Measurements from ENCODE around the gene PLCD4.

PLCD4 gene

DNA sequence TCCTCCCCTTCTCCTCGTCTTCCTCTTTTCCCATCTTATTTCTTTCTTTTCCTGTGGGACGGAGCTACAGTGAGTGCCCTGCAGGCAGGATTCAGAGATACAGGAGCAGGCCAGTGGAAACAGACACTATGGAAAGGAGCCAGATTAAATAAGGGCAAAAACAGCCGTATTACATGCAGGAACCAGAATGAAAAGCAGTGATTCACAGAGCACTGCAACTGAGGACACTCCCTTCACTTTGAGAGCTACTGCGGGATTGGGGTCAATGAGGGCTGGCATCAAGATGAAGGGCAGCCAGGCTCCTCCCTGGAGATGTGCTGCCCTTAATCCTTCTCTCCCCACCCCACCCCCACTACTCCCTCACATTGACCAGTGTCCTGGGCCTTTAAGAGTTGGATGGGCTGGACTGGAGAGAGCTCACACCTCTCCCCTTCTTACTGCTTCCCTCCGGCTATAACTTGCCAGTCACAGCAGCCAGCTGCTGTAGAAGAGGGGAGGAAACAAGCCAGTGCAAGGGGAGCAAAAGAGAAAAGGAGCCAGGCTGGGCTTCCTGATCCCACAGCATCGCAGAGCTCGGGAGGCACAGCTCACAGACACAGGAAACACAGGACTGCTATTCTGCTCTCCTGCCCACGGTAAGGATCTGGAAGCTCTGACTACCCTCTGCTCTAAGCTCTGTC lies at the start of gene PLCD4:
PLCD4 (plus strand) TSS at position 464 of the 680 bp plus-strand sequence. CDS start 7,841 bp downstream, outside the sequence.
- DNase-seq, result no peak

DNA sequence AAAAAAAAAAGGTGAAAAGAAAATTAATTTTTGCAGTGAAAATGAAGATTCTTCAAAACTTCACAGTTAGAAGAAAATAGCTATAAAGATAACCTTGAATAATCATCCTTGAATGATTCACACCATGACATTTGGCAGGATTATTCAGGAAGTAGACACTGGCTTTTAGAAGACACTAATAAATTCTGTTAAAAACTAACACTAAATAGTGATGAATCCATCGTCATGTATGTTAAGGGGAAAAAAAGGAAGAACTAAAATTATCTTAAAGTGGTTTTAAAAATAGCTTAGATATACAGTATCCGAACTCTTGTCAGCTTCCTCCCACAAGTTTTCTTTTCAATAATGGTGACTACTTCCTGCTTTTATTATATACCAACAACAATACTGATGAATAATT lies 49.8 kb upstream of the PLCD4 start:
- DNase-seq, result peak; percentile 11 to 14

DNA sequence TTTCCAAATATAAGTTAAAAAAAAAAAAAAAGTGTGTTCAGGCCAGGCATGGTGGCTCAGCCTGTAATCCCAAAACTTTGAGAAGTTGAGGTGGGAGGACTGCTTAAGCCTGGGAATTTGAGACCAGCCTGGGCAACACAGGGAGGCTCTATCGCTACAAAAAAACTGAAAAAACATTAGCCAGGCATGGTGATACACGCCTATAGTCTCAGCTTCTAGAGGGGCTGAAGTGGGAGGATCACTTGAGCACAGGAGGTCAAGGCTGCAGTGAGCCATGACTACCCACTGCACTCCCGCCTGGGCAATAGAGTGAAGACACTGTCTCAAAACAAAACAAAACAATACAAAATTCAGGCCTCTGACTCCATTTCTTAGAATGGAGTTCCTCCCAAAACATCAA lies 48.7 kb upstream of the PLCD4 start:
- DNase-seq, result no peak

DNA sequence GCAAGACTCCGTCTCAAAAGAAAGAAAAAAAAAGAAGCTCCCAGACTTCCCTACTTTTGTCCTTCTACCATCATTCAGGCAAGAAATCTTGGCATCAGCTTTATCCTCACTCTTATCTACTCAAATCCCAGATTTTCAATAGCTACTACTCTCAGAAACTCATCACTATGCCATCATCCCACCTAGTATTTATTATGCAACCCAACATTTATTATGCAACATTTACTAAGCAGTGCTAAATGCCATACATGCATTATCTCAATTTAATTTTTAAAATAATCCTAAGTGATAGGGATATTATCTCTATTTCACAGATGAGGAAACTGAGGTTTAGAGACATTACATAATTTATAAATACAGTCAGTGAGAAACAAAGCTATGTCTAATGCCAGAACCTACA lies 43.6 kb upstream of the PLCD4 start:
- peak; percentile 7 to 8 for DNase-seq

DNA sequence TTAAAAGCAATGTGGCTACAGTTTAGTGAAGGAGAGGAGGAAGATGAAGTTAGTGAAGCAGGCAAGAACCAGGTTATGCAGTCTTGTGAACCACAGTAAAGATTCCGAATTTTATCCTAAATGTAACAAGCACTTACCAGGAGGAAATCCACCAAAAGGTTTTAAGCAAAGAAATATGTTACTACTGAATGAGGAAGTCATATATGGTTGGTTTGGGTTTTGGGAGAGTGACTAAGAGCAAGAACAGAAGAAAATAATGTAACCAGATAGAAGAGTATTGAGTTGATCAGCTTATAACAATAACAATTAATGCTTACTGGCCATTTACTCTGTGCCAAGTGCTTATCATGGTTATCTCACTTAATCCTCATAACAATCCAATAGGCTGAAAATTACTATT lies 41.4 kb upstream of the PLCD4 start:
- peak in 1 of 2 donors; percentile 4 for DNase-seq

DNA sequence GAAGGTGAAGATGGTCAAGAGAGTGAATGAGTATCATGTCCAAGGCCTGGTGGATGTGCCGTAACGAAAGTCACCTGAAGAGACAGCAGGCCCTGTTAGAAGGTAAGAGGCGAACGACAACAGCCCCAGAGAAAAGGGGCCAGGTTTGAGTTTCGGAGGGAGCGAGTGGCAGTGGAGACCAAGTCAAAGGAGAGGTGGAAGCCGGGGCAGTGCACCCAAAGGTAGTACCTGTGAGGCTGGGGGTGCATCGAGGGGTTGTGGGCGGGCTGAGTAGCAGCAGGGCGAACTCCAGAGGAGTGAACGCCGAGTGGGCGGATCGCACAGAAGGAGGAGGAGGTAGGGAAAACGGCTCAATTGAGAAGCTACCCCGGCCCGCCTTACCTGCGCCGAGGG lies 39.9 kb upstream of the PLCD4 start:
- no peak for DNase-seq

DNA sequence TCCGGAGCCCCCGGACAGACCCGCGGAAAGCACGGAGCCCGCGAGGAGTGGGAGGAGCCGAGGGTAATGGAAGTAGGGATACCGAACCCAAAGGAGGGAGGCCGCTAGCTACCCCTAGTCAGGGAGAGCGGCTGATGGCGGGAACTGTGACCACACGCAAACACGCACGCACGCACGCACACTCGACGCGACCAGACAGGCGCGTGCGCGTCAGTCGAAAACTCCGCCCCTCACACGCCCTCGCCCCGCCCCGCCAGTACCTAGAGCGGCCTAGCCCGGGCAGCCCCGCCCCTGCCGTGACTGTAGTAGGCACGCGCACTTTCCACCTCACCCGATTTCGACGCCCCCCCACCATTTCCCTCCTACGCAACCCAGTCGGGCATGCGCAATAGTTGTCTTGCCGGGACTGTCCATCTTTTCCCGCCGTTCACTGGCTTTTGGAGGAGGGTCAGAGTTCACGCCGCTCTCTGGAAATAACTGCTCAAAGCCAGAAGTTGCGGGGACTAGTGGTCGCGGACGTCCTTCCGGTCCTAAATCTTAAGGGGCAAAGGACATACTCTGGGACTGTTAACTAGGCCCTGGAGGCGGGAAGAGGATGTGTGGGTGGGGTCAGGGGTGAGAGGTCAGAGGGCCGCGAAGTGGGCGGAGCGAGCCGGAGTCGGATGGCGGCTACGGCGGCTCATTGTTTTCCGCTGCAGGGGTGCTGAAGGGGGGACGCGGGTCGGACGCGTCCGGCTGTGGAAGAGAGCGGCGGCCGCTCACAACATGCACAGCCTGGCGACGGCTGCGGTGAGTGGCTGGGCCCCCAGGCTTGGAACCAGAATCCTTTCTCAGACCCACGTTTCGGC lies 39.3 kb upstream of the PLCD4 start, which contains the start of the genes CNOT9 and USP37:
CNOT9 (plus strand) TSS at position 650 of the 848 bp plus-strand sequence; CDS start at position 766, 116 bp downstream.
USP37 (minus strand) TSS at position 162 of the 848 bp plus-strand sequence. CDS start 9,698 bp downstream, outside the sequence.
- DNase-seq, result peak; percentile 97 to 100

DNA sequence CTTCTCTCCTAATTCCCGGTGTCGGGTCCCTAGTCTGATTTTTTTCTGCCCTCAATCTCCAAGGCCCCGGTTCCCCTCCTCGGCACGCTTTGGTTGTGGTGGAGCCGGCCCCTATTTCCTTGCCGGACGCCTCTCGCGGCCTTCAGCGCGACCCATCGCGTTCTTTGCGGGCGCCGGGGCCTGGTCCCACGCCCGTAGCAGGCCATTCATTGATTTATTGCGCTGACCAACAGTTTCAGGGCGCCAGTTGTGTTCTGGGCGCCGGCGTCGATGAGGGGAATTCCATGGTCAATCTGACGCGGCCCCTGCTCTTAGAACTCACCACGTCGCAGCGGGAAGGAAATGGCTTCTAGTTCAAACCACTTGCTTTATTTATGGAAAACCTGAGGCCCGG lies 38.7 kb upstream of the PLCD4 start:
- peak; percentile 74 to 77 for DNase-seq

DNA sequence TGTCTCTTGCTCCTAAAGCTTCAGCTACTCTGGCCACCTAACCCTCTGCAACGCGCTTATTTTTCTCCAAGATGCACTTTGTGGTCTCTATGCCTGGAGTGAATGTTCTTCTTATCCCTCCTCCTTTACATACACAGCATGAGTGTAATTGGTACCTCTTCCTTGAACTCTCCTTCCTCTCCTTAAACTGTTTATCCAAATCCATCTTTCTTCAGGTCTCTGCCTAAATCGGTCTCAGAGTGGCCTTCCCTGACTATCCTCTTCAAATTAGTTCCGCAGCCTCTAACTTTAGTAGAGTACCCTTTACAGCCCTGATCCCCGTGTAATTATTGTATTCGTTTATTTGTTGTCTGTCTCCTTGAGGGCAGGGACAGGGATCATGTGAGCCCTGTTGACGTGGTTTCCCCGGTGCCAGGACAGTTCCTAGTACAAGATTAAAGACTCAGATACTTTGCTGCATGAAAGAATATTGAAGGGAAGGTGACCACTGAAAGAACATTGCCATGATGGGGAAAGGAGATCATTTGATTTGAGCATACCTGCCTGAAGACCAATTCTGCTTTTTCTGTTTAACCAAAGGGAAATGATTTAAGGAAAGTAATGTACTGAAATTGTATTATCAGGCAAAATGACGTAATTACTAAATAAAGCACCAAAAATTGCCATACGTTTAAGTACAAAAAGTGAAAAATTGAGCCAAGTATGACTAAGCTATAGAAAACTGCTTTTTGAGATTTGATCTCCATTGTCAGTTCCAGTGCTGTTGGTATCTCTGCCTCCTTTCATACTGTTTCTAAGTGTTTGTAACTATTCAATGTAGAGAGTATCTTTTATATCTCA lies 37.8 kb upstream of the PLCD4 start:
- peak; percentile 30 to 35 for DNase-seq

DNA sequence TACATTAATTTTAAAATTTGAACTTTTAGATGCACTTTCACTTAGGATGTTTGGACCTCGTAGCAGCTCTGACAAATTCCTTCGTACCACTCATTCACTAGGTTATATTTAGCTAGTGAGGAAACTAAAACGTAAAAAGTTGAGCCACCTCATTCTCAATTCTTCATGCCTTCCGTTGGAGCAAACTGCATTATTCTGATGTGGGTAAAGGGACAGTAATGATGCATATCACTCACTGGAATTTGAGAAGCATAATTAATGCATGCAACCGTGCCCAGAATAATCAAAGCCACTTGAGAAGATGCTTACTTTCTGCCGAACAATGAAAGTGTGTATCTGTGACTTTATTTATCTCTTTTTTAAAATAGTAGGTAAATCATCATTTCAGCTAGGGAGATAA lies 36.8 kb upstream of the PLCD4 start:
- no peak for DNase-seq

DNA sequence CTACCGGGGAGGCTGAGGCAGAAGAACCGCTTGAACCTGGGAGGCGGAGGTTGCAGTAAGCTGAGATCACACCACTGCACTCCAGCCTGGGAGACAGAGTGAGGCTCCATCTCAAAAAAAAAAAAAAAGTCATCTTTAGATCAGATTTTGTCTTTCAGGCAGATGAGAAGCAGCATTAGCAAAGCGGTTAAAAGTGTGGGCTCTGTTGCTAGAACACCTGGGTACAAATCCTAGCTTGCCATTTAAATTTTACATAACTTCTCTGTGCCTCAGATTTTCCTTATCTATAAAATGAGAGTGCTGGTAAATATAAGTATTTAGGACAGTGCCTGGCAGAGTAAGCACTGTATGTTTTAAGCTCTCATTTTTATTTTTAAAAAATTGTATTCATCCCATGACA lies 30.8 kb upstream of the PLCD4 start:
- no peak for DNase-seq

DNA sequence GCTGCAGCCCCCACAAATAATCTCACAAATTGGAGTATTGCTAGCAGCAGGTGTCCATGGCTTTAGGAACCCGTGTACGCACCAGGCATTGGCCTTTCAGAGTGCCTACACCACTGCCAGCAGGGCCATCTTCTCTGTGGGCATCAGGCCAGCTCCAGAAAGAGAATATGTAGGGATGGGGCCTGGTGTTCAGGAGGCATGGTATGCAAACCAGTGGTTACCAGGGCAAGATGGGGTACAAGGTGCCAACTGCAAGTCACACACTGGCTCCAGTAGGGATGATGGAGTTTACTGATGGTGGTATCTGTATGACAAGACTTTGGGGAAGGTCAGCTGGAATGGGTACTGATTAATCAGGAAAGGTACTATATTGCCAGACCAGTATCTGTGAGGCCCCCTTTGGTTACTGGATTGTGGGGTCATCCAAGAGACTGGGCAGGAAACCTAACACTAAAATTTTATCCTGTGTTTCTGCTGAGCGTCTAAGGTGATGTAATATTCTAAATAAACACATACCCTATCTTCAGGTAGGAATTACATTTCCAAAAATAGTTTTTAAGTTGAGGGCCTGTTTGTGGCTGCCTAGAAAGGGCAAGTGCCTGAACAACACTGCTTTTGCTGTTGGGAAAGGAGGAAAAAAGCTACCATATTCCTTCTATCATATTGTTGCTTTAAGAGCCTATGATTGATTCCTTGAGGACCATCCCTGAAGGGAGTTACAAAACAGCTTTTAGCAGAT lies 30.0 kb upstream of the PLCD4 start:
- DNase-seq, result no peak

DNA sequence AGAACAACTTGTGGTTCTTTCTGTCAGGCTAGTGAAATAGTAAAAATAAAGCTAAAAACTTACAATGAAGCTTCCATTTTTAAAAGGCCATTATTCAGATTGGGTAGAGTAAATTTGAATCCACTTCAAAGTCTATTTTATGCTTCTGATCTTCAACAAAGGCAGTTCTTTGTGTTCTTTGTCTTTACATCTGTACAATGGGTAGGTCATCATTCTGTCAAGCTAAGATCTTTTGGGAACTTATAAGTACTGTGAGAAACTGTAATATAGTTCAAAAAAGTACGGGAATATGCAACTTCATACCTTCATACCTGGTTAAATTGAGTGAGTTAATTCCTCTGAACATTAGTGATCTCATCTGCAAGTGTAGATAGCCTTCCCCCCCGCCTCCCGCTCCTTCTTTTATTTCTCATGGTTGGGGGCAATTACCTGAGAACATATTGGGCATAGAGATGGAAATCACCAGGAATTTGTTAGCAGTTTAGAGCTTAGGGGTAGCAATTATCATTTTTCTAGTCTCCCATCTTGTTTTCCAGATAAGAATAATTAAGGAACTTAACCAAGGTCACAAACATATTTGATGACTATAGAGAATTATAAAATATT lies 29.3 kb upstream of the PLCD4 start:
- no peak for DNase-seq

DNA sequence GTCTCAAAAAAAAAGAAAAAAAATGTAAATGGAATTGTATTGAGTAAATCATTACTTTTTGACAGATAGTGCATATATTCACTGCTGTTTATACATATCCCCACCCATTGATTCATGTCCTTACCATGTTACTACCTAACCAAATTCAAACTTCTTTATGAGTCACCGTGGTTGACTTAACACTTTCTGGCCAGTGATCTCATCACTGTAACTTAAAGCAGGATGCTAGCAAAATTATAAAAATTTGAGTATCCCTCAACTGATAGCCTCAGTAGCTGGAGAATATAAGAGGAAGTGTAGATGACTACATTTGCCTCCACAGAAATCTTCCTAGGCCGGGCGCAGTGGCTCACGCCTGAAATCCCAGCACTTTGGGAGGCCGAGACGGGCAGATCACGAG lies 25.6 kb upstream of the PLCD4 start:
- DNase-seq, result no peak

DNA sequence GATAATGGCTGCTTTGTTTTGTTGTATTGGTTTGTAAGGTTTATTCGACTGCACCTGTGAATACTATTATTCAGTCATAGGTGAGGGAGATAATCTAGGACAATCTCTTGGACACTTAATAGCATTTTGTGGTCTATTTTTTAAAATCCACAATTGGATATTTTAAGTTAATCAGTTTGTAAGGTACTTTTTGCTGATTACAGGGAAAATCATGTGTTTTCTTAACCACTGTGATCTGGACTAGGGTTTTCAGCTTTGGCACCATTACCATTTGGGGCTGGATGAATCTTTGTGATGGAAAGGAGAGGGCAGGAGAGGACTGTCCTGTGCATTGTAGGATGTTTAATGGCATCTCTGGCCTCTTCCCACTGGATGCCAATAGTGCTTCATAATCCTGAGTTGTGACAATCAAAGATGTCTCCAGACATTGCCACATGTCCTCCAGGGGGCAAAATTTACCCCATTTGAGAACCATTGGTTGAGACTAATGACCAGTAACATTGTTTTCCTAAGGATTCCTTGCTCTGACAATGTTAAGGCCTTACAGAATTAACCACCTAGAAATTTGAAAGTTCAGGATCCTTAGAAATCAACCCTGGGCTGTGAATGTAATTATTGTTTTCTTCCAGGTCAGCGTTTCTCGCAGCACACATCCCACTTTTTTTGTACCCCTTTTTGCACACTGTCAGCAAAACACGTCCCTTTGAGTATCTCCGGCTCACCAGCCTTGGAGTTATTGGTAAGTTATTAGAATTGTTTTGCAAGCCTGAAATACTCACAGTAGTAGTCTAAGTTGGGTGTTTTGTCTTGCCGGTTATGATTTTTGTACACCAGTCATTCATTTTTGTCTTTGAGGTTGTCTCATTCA lies 23.5 kb upstream of the PLCD4 start:
- no peak for DNase-seq

DNA sequence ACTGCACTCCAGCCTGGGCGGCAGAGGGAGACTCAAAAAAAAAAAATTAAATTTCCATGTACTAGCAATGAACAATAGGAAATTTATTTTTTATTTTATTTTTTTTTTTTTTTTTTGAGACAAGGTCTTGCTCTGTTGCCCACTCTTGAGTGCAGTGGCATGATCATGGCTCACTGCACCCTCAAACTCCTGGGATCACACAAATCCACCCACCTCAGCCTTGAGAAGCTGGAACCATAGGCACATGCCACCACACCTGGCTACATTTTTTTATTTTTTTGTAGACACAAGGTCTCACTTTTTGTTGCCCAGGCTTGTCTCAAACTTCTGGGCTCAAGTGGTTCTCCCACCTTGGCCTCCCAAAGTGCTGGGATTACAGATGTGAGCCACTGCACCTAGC lies 22.2 kb upstream of the PLCD4 start:
- DNase-seq, result no peak

DNA sequence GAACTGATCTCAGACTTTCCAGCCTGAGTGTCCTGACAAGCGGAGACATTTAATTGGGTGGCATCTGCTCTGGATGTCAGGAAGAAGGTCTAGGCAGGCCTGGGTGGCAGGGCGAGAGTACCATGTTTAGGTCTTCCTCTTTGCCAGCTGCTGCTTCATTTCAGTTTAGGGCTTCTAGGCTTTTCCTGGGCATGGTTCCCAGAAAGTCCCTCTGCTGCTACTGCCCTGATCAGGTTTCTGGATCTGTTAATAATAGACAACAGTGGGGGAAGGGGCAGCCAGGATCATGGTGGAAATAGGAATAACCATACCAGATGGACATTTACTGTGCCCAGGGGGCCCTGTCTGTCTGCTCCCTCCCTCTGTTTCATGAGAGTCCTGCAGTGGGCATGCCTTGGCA lies 2.3 kb upstream of the PLCD4 start:
- no peak for DNase-seq

DNA sequence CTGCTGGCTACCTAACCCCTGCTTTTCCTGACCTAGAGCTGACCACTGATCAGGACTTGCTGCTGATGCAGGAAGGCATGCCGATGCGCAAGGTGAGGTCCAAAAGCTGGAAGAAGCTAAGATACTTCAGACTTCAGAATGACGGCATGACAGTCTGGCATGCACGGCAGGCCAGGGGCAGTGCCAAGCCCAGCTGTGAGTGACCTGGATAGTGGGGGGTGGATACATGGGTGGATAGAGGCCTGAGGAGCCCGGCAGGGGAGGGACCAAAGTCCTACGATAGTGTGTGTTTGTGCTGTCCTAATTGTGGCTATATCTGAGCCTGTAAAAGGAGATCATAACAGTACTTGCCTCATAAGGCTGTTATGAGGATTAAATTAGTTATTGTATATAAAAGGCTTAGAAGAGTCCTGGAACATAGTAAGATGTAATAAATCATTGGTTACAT lies 8.2 kb downstream of the PLCD4 start:
- no peak for DNase-seq

DNA sequence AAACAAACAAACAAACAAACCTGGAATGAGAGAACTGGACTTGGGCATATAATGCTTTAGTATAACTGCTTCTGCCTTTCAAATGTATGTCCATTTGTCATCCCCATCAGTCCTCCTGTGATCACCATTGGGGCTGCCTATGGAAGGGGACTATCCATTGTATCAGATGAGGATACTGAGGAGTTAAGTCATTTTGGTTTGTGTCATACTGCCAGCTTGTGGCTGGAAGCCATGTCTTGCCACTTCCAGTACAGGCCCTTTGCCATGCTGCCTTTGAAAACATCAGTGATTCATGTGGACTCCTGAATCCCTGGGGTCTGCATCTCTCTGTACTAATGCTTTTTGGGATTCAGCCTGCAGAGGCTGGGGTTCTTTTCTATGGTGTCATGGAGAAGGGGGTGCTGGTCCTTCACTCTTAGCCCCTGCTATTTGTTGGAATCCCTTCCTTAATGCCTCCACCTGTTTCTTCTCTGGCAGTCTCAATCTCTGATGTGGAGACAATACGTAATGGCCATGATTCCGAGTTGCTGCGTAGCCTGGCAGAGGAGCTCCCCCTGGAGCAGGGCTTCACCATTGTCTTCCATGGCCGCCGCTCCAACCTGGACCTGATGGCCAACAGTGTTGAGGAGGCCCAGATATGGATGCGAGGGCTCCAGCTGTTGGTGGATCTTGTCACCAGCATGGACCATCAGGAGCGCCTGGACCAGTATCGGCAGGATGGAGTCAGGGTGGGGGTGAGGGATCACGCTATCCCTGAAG lies 10.6 kb downstream of the PLCD4 start:
- DNase-seq, result no peak

DNA sequence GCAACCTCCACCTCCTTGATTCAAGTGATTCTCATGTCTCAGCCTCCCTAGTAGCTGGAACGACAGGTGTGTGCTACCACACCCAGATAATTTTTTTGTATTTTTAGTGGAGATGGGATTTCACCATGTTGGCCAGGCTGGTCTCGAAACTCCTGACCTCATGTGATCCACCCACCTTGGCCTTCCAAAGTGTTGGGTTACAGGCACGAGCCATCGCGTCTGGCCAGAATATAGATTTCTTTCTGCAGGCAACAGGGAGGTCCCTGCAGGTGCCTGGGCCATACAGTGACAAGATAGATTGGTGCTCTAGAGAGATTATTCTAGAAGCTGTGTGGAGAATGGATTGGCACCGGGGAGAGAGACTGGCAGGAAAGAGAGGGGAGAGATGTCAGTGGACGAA lies 13.3 kb downstream of the PLCD4 start:
- DNase-seq, result no peak
